CD14-positive monocyte (primary cell): Measurements from ENCODE around the gene MTSS2. TPM values are rescaled to one million over a fixed set of nuclear protein-coding genes. Genes with fewer than 3 reads are reported as not detected.

Experiments used
- DNase-seq, 3 donors: peaks; one replicate each; pipeline ENCODE4 v3.0.0-alpha.2; 2011 to 2022
- H2AFZ ChIP-seq: 2 replicates; pipeline ENCODE4 v1.6.0; 2012; ENCODE audit warnings: mild to moderate bottlenecking, low read depth, low read length, inconsistent platforms; ENCODE audit not compliant: insufficient read depth, poor library complexity, severe bottlenecking
- H3K27ac ChIP-seq, 2 donors: 1 replicate in 1 of 2; 2 replicates in 1 of 2; pipeline ENCODE4 v1.5.1; 2012 to 2013; ENCODE audit warnings: low read length in 2 of 2, control low read depth in 1 of 2, inconsistent platforms in 1 of 2, low read depth in 1 of 2, mild to moderate bottlenecking in 1 of 2
- H3K27me3 ChIP-seq, 2 donors: one replicate each; pipeline versions ENCODE4 v1.6.0 to v1.6.1; 2011 to 2013; ENCODE audit warnings: low read length in 2 of 2; ENCODE audit not compliant: control insufficient read depth in 2 of 2, insufficient read depth in 2 of 2
- H3K36me3 ChIP-seq, 2 donors: replicated peaks in 1 of 2; 1 replicate in 1 of 2; 2 replicates in 1 of 2; pipeline versions ENCODE4 v1.5.1 to v1.6.1; 2012 to 2013; ENCODE audit warnings: low read length in 2 of 2, control low read depth in 1 of 2, inconsistent platforms in 1 of 2, mild to moderate bottlenecking in 1 of 2; ENCODE audit not compliant: insufficient read depth in 2 of 2, control insufficient read depth in 1 of 2
- H3K4me1 ChIP-seq, 2 donors: 1 replicate in 1 of 2; 2 replicates in 1 of 2; pipeline versions ENCODE4 v1.5.1 to v1.6.1; 2012 to 2013; ENCODE audit warnings: low read length in 2 of 2, control low read depth in 1 of 2, inconsistent platforms in 1 of 2, mild to moderate bottlenecking in 1 of 2, moderate library complexity in 1 of 2; ENCODE audit not compliant: insufficient read depth in 2 of 2, control insufficient read depth in 1 of 2
- H3K4me2 ChIP-seq: replicated peaks from 2 replicates; pipeline ENCODE3; 2012; ENCODE audit warnings: low read length, moderate library complexity, mild to moderate bottlenecking; ENCODE audit not compliant: poor library complexity, severe bottlenecking; ENCODE audit errors: extremely low read depth
- H3K4me3 ChIP-seq, 3 experiments: fragments of 200-600 bp in 1 of 3; sonication (generic) in 1 of 3; replicated peaks in 1 of 3; 1 replicate in 2 of 3; 2 replicates in 1 of 3; pipeline ENCODE4 v1.5.1; 2011 to 2013; ENCODE audit warnings: low read length in 3 of 3, mild to moderate bottlenecking in 3 of 3, control low read depth in 2 of 3, low read depth in 2 of 3, inconsistent platforms in 1 of 3, moderate library complexity in 1 of 3
- H3K79me2 ChIP-seq: 2 replicates; pipeline ENCODE4 v1.6.0; 2012; ENCODE audit warnings: mild to moderate bottlenecking, control low read depth, inconsistent platforms, low read length, moderate library complexity; ENCODE audit not compliant: insufficient read depth
- H3K9ac ChIP-seq: 2 replicates; pipeline ENCODE4 v1.6.0; 2017; ENCODE audit warnings: low read length, mild to moderate bottlenecking; ENCODE audit not compliant: insufficient read depth, poor library complexity, severe bottlenecking
- H3K9me3 ChIP-seq, 2 donors: replicated peaks in 1 of 2; 1 replicate in 1 of 2; 2 replicates in 1 of 2; pipeline versions ENCODE4 v1.5.1 to v1.6.1; 2012 to 2013; ENCODE audit warnings: low read length in 2 of 2, control low read depth in 1 of 2; ENCODE audit not compliant: control insufficient read depth in 1 of 2, insufficient read depth in 1 of 2
- H4K20me1 ChIP-seq: 2 replicates; pipeline ENCODE4 v1.6.0; 2012; ENCODE audit warnings: mild to moderate bottlenecking, low read length, control low read depth, moderate library complexity; ENCODE audit not compliant: insufficient read depth
- H3K27ac Mint-ChIP-seq, 7 donors: one replicate each; pipeline ENCODE4 v1.8.0; 2020; ENCODE audit warnings: mild to moderate bottlenecking in 7 of 7, mixed read lengths in 7 of 7, moderate library complexity in 6 of 7, inconsistent platforms in 2 of 7
- H3K27me3 Mint-ChIP-seq, 3 donors: one replicate each; pipeline ENCODE4 v1.8.0; 2021 to 2022; ENCODE audit warnings: low read depth in 3 of 3, mild to moderate bottlenecking in 3 of 3, mixed read lengths in 3 of 3, moderate library complexity in 3 of 3, inconsistent platforms in 1 of 3
- H3K36me3 Mint-ChIP-seq, 2 donors: one replicate each; pipeline ENCODE4 v1.8.0; 2020; ENCODE audit warnings: mixed read lengths in 2 of 2, inconsistent platforms in 1 of 2, mild to moderate bottlenecking in 1 of 2
- H3K4me1 Mint-ChIP-seq: one replicate; pipeline ENCODE4 v1.8.0; 2020; ENCODE audit warnings: mild to moderate bottlenecking, mixed read lengths
- H3K4me3 Mint-ChIP-seq, 2 donors: one replicate each; pipeline ENCODE4 v1.8.0; 2020; ENCODE audit warnings: mild to moderate bottlenecking in 2 of 2, mixed read lengths in 2 of 2, moderate library complexity in 1 of 2
- H3K9me3 Mint-ChIP-seq, 7 donors: one replicate each; pipeline ENCODE4 v1.8.0; 2020 to 2022; ENCODE audit warnings: mixed read lengths in 7 of 7, mild to moderate bottlenecking in 6 of 7, moderate library complexity in 6 of 7, inconsistent platforms in 2 of 7
- WGBS: methylation state at CpG from one replicate; pipeline ENCODE4 v1.1.5; 2013; ENCODE audit warnings: missing lambda C conversion rate; ENCODE audit not compliant: insufficient coverage; 5-methylcytosine and 5-hydroxymethylcytosine counted together
- intact Hi-C, 2 donors: fragments of 100-400 bp; cut with micrococcal nuclease; formaldehyde crosslinking; loops; one replicate each; pipeline versions ENCODE4 v1.15.0 to v1.15.1; 2023
- polyA plus RNA-seq, 3 donors: library from polyadenylated mRNA; depleted of rRNA in 1 of 3; unstranded in 2 of 3; stranded (reverse) in 1 of 3; fragments of 300-500 nt in 2 of 3; fragments of >200 nt in 1 of 3; fragmentation: Illumina TruSeq in 2 of 3; gene quantifications; 1 replicate in 2 of 3; 2 replicates in 1 of 3; pipeline ENCODE4 v1.2.3, GENCODE V29; 2012 to 2021
- TF ChIP-seq, protein P1 (sequence below): fragments of 200-600 bp; IDR thresholded peaks from one replicate; pipeline ENCODE4 v1.8.0; 2022; ENCODE audit warnings: antibody characterized with exemption, mild to moderate bottlenecking

Gene MTSS2
- polyA plus RNA-seq, 3 donors = 1.5 TPM; not detected in 2

DNA sequence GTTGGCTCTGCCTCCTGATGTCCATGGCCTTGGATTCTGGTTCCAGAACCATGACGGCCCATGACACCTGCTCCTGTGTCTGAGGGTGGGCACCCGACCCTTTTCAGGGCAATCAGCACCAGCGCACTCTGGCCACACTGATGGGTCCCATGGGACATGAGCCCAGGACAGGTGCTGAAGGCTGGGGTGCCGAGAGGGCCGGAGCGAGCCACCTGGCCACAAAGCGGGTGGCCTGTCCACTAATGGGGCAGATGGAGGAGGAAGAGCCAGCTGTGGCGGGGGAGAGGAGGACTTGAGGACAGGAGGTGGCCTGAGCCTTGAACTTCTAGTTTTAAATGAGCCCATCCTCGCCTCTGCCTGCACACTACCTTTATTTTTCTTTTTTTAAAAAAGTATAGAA lies 31.2 kb upstream of the MTSS2 start:
- H3K27ac ChIP-seq = no peak overlapping the region
- H3K36me3 ChIP-seq = peaks cover 42 to 72% of the 10 kb centered on the region in 2 donors

DNA sequence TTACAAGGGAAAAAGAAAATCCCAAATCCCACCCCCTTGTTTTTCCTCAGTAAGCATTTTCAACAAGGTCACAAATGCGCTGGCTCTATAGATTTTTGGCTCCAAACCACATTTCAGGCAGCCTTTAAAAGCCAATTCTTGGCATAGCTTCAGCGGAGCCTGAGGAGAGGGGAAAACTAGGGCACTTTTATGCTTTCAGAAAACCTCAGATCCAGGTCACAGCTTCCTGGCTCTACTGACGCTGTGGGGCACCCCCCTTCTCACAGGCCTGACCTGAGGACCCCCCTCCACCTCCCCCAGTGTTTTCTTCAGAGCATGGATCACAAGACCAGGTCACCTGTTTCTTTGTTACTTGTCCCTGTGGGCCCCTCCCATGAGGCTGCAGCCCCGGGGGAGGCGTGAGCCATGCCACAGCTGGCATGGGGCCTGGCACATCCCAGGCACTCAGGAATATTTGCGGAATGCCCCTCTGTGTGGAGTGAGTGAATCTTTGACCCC lies 30.1 kb upstream of the MTSS2 start:
- 75% methylated on average over 3 of the region's 6 CpGs for whole genome bisulfite sequencing
- peaks cover 61 to 75% of the 10 kb centered on the region in 2 donors for H3K36me3 Mint-ChIP-seq
- peaks cover 6% of the 10 kb centered on the region for H4K20me1 ChIP-seq
- no peak overlapping the region for H2AFZ ChIP-seq
- H3K27ac ChIP-seq = no peak overlapping the region
- H3K79me2 ChIP-seq = no peaks in the 10 kb centered on the region
- no peak for DNase-seq
- H3K27me3 Mint-ChIP-seq = peaks cover 0 to 2% (median 0%) of the 10 kb centered on the region in 3 donors
- no peaks in the 10 kb centered on the region for H3K27me3 ChIP-seq
- H3K9me3 Mint-ChIP-seq = peaks cover 0 to 2% (median 0%) of the 10 kb centered on the region in 7 donors
- H3K4me2 ChIP-seq = no peak overlapping the region
- intact Hi-C loops = no loop called here
- H3K4me3 Mint-ChIP-seq = no peak overlapping the region
- no peaks in the 10 kb centered on the region for H3K4me1 Mint-ChIP-seq
- no peaks in the 10 kb centered on the region for H3K4me1 ChIP-seq
- no peaks in the 10 kb centered on the region for H3K9me3 ChIP-seq
- H3K4me3 ChIP-seq = no peak overlapping the region
- TF ChIP-seq, protein P1, sequence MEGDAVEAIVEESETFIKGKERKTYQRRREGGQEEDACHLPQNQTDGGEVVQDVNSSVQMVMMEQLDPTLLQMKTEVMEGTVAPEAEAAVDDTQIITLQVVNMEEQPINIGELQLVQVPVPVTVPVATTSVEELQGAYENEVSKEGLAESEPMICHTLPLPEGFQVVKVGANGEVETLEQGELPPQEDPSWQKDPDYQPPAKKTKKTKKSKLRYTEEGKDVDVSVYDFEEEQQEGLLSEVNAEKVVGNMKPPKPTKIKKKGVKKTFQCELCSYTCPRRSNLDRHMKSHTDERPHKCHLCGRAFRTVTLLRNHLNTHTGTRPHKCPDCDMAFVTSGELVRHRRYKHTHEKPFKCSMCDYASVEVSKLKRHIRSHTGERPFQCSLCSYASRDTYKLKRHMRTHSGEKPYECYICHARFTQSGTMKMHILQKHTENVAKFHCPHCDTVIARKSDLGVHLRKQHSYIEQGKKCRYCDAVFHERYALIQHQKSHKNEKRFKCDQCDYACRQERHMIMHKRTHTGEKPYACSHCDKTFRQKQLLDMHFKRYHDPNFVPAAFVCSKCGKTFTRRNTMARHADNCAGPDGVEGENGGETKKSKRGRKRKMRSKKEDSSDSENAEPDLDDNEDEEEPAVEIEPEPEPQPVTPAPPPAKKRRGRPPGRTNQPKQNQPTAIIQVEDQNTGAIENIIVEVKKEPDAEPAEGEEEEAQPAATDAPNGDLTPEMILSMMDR = no peak
- peaks cover 38 to 72% of the 10 kb centered on the region in 2 donors for H3K36me3 ChIP-seq
- H3K27ac Mint-ChIP-seq = peak overlapping the region in 1 of 7 donors; percentile 16
- H3K9ac ChIP-seq = no peak overlapping the region

More for the DNA sequence above, 31.2 kb upstream of the MTSS2 start:
- 100% methylated on average over 7 of the region's 9 CpGs for WGBS
- H3K27me3 ChIP-seq = no peaks in the 10 kb centered on the region
- TF ChIP-seq, protein P1 = no peak
- no peaks in the 10 kb centered on the region for H3K4me1 ChIP-seq
- H3K4me2 ChIP-seq = no peak overlapping the region
- Mint-ChIP-seq H3K27me3 (no peaks in the 10 kb centered on the region), H3K36me3 (peaks cover 61 to 75% of the 10 kb centered on the region in 2 donors), H3K9me3 (peaks cover 0 to 6% (median 1%) of the 10 kb centered on the region in 7 donors), H3K4me3 (no peak overlapping the region), H3K4me1 (no peaks in the 10 kb centered on the region), H3K27ac (no peak overlapping the region)
- no peak for DNase-seq
- no peak overlapping the region for H3K4me3 ChIP-seq
- intact Hi-C loops = no loop called here
- H3K9ac ChIP-seq = no peak overlapping the region
- no peak overlapping the region for H2AFZ ChIP-seq
- H4K20me1 ChIP-seq = peaks cover 6% of the 10 kb centered on the region
- H3K9me3 ChIP-seq = no peaks in the 10 kb centered on the region
- no peaks in the 10 kb centered on the region for H3K79me2 ChIP-seq
